ENCODE measurements around the gene CTCF.

- TF ChIP-seq GATA2 (IDR thresholded peaks at IDR 0.05; ENCODE audit: insufficient read depth, insufficient read length, low read depth, low read length) (no peak), CTCF (IDR thresholded peaks at IDR 0.05; ENCODE audit: extremely low read depth in 1 of 2, insufficient read depth in 1 of 2, low read depth in 1 of 2, low read length in 2 of 2) (no peak), POLR2A (IDR thresholded peaks at IDR 0.05; ENCODE audit: low read depth, low read length) (no peak), EZH2 (IDR thresholded peaks at IDR 0.05; ENCODE audit: borderline replicate concordance, low read depth, low read length, severe bottlenecking) (no peak), FOS (IDR thresholded peaks at IDR 0.05; ENCODE audit: borderline replicate concordance, insufficient read depth, low read length) (no peak)
These were observed 115.4 kb downstream of the CTCF start for GRCh38 chr16:67677712-67678111.

All from endothelial cell of umbilical vein (primary cell).